Mucosa of descending colon (tissue), 3 donors: Measurements from ENCODE around the gene LAMC1. TPM values are rescaled to one million over a fixed set of nuclear protein-coding genes. Genes with fewer than 3 reads are reported as not detected.
"Not testable (repeated sequence)": the region's sequence is repeated elsewhere in the genome, so short reads cannot be mapped to it uniquely, and the experiment has no call there.

Experiments used
- ATAC-seq: fragments of 200-7000 bp; cut with Tn5 transposase; one replicate; pipeline ENCODE4 v1.9.1; 2020; ENCODE audit warnings: mild to moderate bottlenecking, moderate library complexity
- DNase-seq, 3 donors: peaks; one replicate each; pipeline ENCODE4 v3.0.0-alpha.2; 2020
- H3K36me3 ChIP-seq: fragments of 200-600 bp; one replicate; pipeline ENCODE4 v1.8.0; 2021; ENCODE audit warnings: low read depth, mild to moderate bottlenecking
- H3K4me1 ChIP-seq: fragments of 200-600 bp; one replicate; pipeline ENCODE4 v1.8.0; 2021; ENCODE audit warnings: low read depth, mild to moderate bottlenecking
- H3K4me3 ChIP-seq: fragments of 200-600 bp; one replicate; pipeline ENCODE4 v1.8.0; 2021; ENCODE audit warnings: mild to moderate bottlenecking
- H3K9me3 ChIP-seq: fragments of 200-600 bp; one replicate; pipeline ENCODE4 v1.8.0; 2021; ENCODE audit warnings: mild to moderate bottlenecking
- intact Hi-C, 2 donors: fragments of 100-400 bp; cut with DNase I in 1 of 2; cut with micrococcal nuclease in 1 of 2; formaldehyde crosslinking; loops; one replicate each; pipeline versions ENCODE4 v1.11.0 to v1.11.1; 2022; cut with DNase I, micrococcal nuclease
- total RNA-seq, 3 donors: library from RNA; stranded (reverse); fragmentation: NEBNext Ultra II Directional in 2 of 3; extraction: Animal tissue kit (Norgen Biotek cat#: 25700) in 2 of 3; gene quantifications; one replicate each; pipeline versions ENCODE4 v1.2.1 to v1.2.4, GENCODE V29; 2021 to 2023
- TF ChIP-seq, protein P1 (sequence below): fragments of 200-600 bp; IDR thresholded peaks from one replicate; pipeline ENCODE4 v1.8.0; 2022; ENCODE audit warnings: antibody characterized with exemption, mild to moderate bottlenecking
- donor health status: DM: no; HTN: no; CAD: no; lungs with moderate emphysema.
- donor health status: DM: no; HTN: no; CAD: no.
- donor health status: DM: no; HTN: yes; CAD: no.

Gene LAMC1
- total RNA-seq, 3 donors from 2014 or later = 22.5 to 137 (median 46.7) TPM

DNA sequence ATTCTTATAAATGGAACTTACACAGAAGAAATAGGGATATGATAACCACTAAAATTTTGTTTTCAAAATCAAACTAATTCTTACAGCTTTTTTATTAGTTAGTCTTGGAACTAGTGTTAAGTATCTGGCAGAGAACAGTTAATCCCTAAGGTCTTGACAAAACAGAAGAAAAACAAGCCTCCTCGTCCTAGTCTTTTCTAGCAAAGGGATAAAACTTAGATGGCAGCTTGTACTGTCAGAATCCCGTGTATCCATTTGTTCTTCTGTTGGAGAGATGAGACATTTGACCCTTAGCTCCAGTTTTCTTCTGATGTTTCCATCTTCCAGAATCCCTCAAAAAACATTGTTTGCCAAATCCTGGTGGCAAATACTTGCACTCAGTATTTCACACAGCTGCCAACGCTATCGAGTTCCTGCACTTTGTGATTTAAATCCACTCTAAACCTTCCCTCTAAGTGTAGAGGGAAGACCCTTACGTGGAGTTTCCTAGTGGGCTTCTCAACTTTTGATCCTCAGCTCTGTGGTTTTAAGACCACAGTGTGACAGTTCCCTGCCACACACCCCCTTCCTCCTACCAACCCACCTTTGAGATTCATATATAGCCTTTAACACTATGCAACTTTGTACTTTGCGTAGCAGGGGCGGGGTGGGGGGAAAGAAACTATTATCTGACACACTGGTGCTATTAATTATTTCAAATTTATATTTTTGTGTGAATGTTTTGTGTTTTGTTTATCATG, 120.5 kb downstream of the LAMC1 start:
- Histone ChIP-seq H3K4me1 (peaks cover 12% of the 10 kb centered on the region), H3K4me3 (no peak overlapping the region), H3K9me3 (no peaks in the 10 kb centered on the region), H3K36me3 (no peaks in the 10 kb centered on the region)
- intact Hi-C loops = no loop called here
- DNase-seq (no peak), ATAC-seq (no peak)
- TF ChIP-seq, protein P1, sequence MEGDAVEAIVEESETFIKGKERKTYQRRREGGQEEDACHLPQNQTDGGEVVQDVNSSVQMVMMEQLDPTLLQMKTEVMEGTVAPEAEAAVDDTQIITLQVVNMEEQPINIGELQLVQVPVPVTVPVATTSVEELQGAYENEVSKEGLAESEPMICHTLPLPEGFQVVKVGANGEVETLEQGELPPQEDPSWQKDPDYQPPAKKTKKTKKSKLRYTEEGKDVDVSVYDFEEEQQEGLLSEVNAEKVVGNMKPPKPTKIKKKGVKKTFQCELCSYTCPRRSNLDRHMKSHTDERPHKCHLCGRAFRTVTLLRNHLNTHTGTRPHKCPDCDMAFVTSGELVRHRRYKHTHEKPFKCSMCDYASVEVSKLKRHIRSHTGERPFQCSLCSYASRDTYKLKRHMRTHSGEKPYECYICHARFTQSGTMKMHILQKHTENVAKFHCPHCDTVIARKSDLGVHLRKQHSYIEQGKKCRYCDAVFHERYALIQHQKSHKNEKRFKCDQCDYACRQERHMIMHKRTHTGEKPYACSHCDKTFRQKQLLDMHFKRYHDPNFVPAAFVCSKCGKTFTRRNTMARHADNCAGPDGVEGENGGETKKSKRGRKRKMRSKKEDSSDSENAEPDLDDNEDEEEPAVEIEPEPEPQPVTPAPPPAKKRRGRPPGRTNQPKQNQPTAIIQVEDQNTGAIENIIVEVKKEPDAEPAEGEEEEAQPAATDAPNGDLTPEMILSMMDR = no peak

DNA sequence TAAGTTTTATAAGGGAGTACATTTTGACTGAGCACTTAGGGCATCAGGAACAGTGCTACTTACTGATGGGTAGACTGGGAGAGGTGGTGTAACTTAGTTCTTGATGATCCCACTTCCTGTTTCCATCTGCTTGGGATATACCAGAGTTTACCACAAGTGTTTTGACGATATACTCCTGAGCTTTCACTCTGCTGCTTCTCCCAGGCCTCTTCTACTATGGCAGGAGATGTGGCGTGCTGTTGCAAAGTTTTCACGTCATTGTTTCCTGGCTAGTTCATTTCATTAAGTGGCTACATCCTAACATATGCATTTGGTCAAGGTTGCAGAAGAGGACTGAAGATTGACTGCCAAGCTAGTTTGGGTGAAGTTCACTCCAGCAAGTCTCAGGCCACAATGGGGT, 121.5 kb downstream of the LAMC1 start:
- no peak overlapping the region for H3K4me3 ChIP-seq
- H3K4me1 ChIP-seq = peaks cover 5% of the 10 kb centered on the region
- no peaks in the 10 kb centered on the region for H3K36me3 ChIP-seq
- TF ChIP-seq, protein P1 = no peak
- no peaks in the 10 kb centered on the region for H3K9me3 ChIP-seq
- intact Hi-C loops = no loop called here
- DNase-seq (no peak), ATAC-seq (no peak)

DNA sequence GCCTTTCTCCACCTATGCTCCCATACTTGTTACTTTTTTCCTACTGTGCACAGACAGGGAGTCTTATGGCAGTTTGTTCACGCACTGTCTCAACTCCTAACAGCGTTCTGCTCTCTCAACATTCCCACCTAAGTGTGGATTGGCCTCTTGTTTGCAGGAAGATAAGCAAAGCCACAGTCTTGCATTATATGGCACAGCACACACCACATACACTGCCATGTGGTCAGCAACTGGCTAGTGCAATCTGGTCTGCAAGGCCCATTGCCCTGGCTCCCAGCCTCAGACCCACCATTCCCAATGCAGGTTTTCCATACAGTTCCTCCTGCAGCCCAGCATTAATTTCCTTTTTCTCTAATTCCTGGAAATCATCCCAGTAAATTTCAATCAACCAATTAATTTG, 124.5 kb downstream of the LAMC1 start:
- intact Hi-C loops = no loop called here
- no peak for DNase-seq
- Histone ChIP-seq H3K4me3 (no peak overlapping the region), H3K9me3 (no peaks in the 10 kb centered on the region), H3K36me3 (no peaks in the 10 kb centered on the region), H3K4me1 (no peaks in the 10 kb centered on the region)
- TF ChIP-seq, protein P1 = no peak
- no peak for ATAC-seq

DNA sequence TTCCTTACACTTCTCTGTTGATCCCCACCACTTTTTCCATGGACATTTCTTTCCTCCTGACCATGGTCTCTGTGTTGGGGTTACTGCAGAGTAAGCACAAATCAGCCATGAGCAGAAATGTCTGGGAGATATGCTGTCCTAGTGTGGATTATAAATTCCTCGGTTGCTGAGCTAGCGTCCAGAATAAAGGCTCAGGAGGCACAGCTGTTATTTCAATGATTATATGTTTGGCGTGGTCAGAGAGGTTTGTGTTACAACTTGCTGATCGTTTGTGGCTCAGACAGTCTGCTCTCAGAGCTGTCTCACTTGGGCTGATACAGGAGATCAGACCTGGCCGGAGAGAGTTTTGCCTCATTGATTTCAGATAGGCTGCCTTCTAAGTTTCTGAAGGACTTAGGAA, 125.4 kb downstream of the LAMC1 start:
- no peaks in the 10 kb centered on the region for H3K9me3 ChIP-seq
- ATAC-seq = peak; percentile 51
- H3K4me1 ChIP-seq = no peaks in the 10 kb centered on the region
- no peaks in the 10 kb centered on the region for H3K36me3 ChIP-seq
- no peak for DNase-seq
- TF ChIP-seq, protein P1 = no peak
- intact Hi-C loops = no loop called here
- no peak overlapping the region for H3K4me3 ChIP-seq

DNA sequence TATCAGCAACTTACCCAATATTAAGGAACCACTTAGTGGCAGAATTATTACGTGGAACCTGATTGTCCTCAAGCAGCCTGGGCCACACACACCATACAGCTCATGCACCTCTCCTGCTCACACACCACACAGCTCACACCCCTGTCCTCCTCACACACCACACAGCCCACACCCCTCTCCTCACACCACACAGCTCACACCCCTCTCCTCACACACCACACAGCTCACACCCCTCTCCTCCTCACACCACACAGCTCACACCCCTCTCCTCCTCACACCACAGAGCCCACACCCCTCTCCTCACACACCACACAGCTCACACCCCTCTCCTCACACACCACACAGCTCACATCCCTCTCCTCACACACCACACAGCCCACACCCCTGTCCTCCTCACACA, 126.1 kb downstream of the LAMC1 start:
- Histone ChIP-seq H3K36me3 (no peaks in the 10 kb centered on the region), H3K4me1 (no peaks in the 10 kb centered on the region), H3K9me3 (no peaks in the 10 kb centered on the region), H3K4me3 (no peak overlapping the region)
- no peak for DNase-seq
- intact Hi-C loops = no loop called here
- ATAC-seq = no peak
- TF ChIP-seq, protein P1 = no peak

DNA sequence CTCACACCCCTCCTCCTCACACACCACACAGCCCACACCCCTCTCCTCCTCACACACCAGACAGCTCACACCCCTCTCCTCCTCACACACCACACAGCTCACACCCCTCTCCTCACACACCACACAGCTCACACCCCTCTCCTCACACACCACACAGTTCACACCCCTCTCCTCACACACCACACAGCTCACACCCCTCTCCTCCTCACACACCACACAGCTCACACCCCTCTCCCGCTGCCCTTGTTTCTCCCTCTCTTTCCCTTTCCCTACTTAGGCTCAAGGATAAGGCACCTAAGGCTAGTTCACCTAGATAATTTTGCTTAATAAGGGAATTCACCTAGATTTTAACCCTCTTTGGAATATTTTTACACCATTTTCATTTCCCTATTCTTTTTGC, 126.8 kb downstream of the LAMC1 start:
- ATAC-seq, H3K9me3 ChIP-seq, DNase-seq, H3K4me3 ChIP-seq, H3K4me1 ChIP-seq, H3K36me3 ChIP-seq, intact Hi-C loops: not testable (repeated sequence)
